SK-N-SH treated with all-trans-retinoic acid at 6 μM for 48 hours (cell line): ENCODE data around the gene CBLL1.

Source experiments
- ARNTL ChIP-seq: fragments of 450-650 bp; formaldehyde crosslinking; IDR thresholded peaks from 2 replicates; pipeline ENCODE4 v1.5.0; 2020; ENCODE audit warnings: low read depth, mild to moderate bottlenecking, moderate library complexity, borderline replicate concordance
- CSDC2 ChIP-seq: fragments of 250-450 bp; sonication (Bioruptor Pico); IDR thresholded peaks from 2 replicates; pipeline ENCODE4 v1.5.0; 2020; ENCODE audit warnings: mild to moderate bottlenecking, moderate library complexity
- GLIS3 ChIP-seq: fragments of 250-450 bp; sonication (Bioruptor Pico); IDR thresholded peaks from 2 replicates; pipeline ENCODE4 v1.5.0; 2020; ENCODE audit warnings: mild to moderate bottlenecking, moderate library complexity
- ISL1 ChIP-seq: fragments of 250-450 bp; sonication (Bioruptor Pico); IDR thresholded peaks from 2 replicates; pipeline ENCODE4 v2.1.2; 2022; ENCODE audit warnings: mild to moderate bottlenecking, moderate library complexity
- OSR1 ChIP-seq: fragments of 250-450 bp; sonication (Bioruptor Pico); IDR thresholded peaks from 2 replicates; pipeline ENCODE4 v1.8.0; 2022; ENCODE audit warnings: moderate library complexity, mild to moderate bottlenecking, inconsistent platforms
- PPARA ChIP-seq: fragments of 250-450 bp; sonication (Bioruptor Pico); IDR thresholded peaks from 2 replicates; pipeline ENCODE4 v1.5.0; 2020; ENCODE audit warnings: mild to moderate bottlenecking, borderline replicate concordance
- TCF4 ChIP-seq: fragments of 250-450 bp; sonication (Bioruptor Pico); IDR thresholded peaks from 2 replicates; pipeline ENCODE4 v1.8.0; 2021; ENCODE audit warnings: mild to moderate bottlenecking, moderate library complexity, borderline replicate concordance
- ZFP30 ChIP-seq: fragments of 450-650 bp; formaldehyde crosslinking; IDR thresholded peaks from 2 replicates; pipeline ENCODE4 v1.5.0; 2022; ENCODE audit warnings: mild to moderate bottlenecking, moderate library complexity
- ZNF565 ChIP-seq: fragments of 450-650 bp; formaldehyde crosslinking; conservative IDR thresholded peaks from 2 replicates; pipeline ENCODE4 v1.5.0; 2020; ENCODE audit warnings: low read depth, mild to moderate bottlenecking, moderate library complexity
- TF ChIP-seq, protein P1 (sequence below): fragments of 250-450 bp; sonication (Bioruptor Pico); IDR thresholded peaks from 2 replicates; pipeline ENCODE4 v1.8.0; 2020; ENCODE audit warnings: mild to moderate bottlenecking, moderate library complexity, borderline replicate concordance
- TF ChIP-seq, protein P2 (sequence below): fragments of 250-450 bp; sonication (Bioruptor Pico); IDR thresholded peaks from 2 replicates; pipeline ENCODE4 v1.8.0; 2021; ENCODE audit warnings: low read depth, mild to moderate bottlenecking, moderate library complexity, borderline replicate concordance

DNA sequence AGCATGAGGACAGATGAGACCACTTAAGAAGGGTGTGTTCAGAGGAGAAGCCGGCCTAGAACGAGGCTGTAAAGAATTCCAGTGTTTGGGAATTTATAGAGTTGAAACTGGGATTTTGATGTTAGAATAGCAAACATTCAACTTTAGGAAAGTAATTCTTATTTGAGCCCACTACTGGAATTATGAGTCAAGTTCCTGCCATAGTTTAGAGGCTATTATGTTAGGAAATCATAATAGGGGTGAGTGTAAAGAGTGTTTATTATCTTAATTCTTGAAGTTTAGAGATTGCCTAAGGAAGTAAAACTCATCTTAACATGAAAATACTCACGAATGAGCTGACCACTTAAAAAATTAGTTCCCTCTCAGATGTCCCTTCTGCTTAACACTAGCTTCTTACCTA lies 2.1 kb downstream of the CBLL1 start:
- TF ChIP-seq, protein P1, sequence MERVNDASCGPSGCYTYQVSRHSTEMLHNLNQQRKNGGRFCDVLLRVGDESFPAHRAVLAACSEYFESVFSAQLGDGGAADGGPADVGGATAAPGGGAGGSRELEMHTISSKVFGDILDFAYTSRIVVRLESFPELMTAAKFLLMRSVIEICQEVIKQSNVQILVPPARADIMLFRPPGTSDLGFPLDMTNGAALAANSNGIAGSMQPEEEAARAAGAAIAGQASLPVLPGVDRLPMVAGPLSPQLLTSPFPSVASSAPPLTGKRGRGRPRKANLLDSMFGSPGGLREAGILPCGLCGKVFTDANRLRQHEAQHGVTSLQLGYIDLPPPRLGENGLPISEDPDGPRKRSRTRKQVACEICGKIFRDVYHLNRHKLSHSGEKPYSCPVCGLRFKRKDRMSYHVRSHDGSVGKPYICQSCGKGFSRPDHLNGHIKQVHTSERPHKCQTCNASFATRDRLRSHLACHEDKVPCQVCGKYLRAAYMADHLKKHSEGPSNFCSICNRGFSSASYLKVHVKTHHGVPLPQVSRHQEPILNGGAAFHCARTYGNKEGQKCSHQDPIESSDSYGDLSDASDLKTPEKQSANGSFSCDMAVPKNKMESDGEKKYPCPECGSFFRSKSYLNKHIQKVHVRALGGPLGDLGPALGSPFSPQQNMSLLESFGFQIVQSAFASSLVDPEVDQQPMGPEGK (CRISPR knock-in tag): no peak
- TF ChIP-seq ARNTL (CRISPR knock-in tag) (no peak), CSDC2 (no peak), TCF4 (no peak), ZNF565 (CRISPR knock-in tag) (no peak), ZFP30 (no peak), ISL1 (CRISPR knock-in tag) (no peak), GLIS3 (CRISPR knock-in tag) (no peak), PPARA (CRISPR knock-in tag) (no peak), OSR1 (no peak)
- TF ChIP-seq, protein P2, sequence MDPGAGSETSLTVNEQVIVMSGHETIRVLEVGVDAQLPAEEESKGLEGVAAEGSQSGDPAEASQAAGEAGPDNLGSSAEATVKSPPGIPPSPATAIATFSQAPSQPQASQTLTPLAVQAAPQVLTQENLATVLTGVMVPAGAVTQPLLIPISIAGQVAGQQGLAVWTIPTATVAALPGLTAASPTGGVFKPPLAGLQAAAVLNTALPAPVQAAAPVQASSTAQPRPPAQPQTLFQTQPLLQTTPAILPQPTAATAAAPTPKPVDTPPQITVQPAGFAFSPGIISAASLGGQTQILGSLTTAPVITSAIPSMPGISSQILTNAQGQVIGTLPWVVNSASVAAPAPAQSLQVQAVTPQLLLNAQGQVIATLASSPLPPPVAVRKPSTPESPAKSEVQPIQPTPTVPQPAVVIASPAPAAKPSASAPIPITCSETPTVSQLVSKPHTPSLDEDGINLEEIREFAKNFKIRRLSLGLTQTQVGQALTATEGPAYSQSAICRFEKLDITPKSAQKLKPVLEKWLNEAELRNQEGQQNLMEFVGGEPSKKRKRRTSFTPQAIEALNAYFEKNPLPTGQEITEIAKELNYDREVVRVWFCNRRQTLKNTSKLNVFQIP: no peak
